ENCODE measurements around the gene PPP2R2C.

PPP2R2C gene

GRCh38 chr4:6332042-6332668, 140.3 kb downstream of the PPP2R2C start:
- DNase-seq (ENCODE audit: low read depth in 2 of 2), result no peak

- no peak for DNase-seq (ENCODE audit: low read depth in 2 of 2)
Observed at GRCh38 chr4:6331468-6331867, 140.9 kb downstream of the PPP2R2C start.

DNA sequence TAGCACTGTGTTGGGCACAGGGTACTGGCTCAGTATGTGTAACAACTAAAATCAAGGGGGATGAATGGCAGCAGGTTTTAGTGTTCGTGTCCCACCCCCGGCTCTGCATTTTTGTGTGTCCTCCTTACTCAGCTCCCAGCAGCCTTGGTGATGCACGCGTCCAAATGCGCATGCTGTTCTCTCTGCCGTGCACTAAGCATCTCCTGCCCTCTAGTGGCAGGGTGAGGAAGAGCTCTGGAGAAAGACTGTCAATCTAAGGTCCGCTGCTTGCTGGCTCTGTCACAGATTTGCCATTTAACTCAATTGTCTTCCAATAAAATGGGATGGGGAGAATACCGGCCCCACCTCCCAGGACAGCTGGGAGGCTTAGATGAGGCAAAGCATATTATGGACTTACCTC, 141.4 kb downstream of the PPP2R2C start:
- DNase-seq (ENCODE audit: low read depth in 2 of 2), result no peak

GRCh38 chr4:6330384-6330767, 142.0 kb downstream of the PPP2R2C start:
- no peak for DNase-seq (ENCODE audit: low read depth in 2 of 2)

- DNase-seq (ENCODE audit: low read depth in 2 of 2), result no peak
Observed at GRCh38 chr4:6329478-6330383, 142.7 kb downstream of the PPP2R2C start.

DNA sequence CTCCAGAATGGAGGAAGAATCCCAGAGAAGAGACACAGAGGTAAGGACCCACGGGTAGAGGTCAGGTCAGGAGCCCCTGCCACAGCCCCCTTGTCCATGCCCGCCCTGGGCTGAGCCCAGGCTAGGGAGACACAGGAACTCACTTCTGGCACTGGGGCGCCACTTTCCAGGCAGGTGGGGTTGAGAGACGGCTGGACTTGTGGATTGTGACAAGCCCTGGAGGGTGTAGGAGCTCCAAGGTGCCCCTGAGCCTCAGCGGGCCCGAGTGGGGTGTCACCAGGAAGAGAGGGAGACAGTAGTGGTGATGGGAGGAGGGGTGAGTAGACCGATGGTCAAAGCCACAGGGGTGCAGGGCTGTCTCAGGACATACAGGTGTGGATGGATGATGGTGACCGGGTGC, 143.9 kb downstream of the PPP2R2C start:
- DNase-seq (ENCODE audit: low read depth in 2 of 2), result no peak

DNA sequence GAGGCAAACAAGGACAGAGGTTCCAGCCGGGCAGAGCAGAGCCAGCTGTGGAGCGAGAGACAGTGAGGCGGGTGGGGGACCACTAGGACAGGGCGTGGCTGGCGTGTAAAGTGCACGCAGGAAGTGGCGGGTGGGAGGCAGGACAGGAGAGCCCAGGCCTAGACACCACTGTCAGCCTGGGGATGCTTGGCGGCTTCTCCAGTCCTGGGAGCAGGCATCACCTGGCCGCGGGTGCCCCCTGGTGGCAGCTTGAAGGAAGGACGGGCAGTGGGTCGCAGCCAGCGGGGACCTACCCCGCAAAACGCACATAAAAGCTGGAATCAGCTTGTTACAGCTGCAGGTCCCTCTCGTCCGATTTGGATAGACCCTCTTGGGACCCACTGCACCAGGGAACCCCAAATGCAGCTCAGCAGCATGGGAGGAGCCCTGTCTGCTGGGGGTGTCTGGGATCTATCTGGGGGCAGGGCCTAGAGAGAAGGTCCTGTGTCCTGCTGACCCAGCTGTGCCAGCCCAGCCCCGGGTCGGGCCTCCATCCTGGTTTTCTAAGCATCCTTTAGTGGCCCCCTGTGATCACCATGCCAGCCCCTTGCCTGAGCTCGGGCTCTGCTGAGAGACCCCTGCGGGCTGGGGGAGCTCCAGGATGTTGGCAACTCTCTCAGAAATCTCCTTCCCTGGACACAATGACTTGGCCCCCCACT, 145.0 kb downstream of the PPP2R2C start:
- peak; percentile 53 to 66 for DNase-seq (ENCODE audit: low read depth in 2 of 2)

DNA sequence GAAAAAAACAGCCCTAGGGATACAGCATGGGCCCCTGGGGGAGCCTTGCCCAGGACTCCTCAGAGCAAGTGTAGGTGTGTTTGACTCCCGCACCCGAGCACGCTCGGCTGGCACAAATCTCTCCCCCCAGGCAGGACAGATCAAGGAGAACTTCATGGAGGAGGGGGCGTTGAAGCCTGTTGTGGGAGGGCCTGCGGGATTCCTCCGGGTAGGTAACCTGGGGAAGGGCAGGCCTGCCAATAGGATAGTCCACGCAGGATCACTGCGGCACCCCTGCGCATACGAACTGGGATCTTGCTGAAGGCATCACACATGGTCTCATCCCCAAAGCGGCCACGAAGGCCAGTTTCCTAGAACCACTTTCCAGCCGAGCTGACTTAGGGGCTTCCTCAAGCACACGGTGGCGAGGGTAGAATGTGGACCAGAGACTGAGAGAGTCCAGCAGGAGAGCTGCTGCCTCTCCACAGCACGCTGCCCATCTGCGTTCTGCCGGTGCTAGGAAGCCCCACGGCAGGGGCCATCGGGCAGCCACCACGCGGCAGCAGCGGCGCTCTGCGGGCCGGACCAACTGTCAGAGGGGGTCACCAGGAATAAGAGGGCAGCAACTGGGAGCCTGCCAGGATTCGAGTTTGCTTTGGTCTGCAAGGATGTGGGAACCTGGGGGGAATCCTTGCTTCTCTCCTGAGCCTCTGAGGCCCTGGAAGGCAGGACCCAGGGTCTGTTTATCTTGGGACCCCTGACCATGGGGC, 145.9 kb downstream of the PPP2R2C start:
- no peak for DNase-seq (ENCODE audit: low read depth in 2 of 2)

- no peak for DNase-seq (ENCODE audit: low read depth in 2 of 2)
Observed at GRCh38 chr4:6325788-6326290, 146.6 kb downstream of the PPP2R2C start.

GRCh38 chr4:6324999-6325787, 147.2 kb downstream of the PPP2R2C start:
- DNase-seq (ENCODE audit: low read depth in 2 of 2), result no peak

DNA sequence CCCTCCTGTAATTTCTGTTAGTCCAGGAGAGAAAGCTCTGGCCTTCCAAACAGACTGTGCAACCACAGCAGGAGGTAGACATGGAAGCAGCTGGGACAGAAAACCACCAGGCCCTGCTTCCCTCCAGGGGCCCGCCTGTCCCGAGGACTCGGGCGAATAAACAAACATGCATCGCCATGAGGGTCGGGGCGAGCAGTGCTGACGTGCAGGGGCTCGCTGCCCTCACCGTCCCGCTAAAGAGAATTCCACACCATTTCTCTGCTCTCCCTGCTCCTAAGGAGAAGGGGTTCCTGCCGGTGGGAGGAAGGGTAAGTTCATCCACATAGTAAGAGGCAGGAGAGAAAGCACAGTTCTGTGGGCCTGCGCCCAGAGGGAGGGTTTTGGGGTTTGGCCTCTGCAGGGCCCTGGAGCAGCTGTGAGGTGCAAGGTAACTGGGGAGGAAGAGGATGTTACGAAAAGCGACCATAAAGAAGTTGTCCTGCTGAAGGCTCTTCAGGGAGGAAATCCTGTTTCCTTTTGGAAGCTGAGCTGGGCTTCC, 147.9 kb downstream of the PPP2R2C start:
- DNase-seq (ENCODE audit: low read depth in 2 of 2), result no peak

- no peak for DNase-seq (ENCODE audit: low read depth in 2 of 2)
Observed at GRCh38 chr4:6322761-6323566, 149.4 kb downstream of the PPP2R2C start.

DNA sequence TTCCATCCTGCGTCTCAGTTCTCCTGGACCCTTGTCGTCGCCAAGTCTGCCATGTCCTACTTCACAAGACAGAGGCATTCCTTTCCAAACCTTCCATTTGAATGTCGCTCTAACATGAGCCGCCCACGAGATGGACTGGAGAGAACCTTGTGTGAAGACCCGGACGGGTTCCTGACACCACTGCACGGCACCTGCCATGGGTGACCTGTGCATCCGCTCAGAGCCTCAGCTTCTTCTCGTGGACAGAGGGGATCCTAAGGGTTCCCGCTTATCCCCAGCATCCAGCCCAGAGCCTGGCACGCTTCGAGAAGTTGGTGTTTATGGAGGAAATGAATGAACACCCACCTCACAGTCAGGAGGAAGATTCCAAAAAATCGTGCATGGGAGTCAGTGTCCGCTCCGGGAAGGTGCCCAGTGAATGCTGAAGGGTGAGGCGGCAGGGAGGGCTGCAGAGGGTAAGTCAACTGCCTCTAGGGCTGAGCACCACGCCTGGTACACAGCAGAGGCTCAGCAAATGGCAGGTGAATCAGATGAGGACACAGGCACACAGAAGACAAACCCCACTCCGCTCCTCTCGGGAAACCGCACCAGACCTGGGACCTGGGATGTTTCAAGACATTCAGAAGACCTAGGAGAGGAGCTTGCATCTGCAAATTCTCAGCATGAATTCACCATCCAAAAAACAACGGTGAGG, 150.2 kb downstream of the PPP2R2C start:
- no peak for DNase-seq (ENCODE audit: low read depth in 2 of 2)

DNA sequence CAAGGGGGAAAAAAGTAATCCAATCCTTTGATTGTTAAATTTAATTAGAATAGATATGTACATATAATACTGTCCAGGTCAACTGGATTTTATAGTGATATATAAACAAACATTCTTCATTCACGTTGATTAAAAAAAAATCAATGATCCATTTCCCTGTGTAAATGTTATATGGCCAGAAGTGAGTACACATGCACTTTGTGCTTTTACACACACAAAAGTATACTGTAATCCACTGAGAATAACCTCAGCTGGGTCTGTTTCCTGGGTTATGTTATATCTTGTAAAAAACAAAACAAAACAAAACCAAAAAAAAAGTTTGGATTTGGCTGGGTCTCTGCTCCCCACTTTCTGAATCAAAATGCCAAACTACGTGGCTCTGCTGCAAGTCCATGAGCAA, 151.1 kb downstream of the PPP2R2C start:
- DNase-seq (ENCODE audit: low read depth in 2 of 2), result no peak

GRCh38 chr4:6320663-6321062, 151.8 kb downstream of the PPP2R2C start:
- no peak for DNase-seq (ENCODE audit: low read depth in 2 of 2)

GRCh38 chr4:6319530-6320150, 152.8 kb downstream of the PPP2R2C start:
- no peak for DNase-seq (ENCODE audit: low read depth in 2 of 2)

DNA sequence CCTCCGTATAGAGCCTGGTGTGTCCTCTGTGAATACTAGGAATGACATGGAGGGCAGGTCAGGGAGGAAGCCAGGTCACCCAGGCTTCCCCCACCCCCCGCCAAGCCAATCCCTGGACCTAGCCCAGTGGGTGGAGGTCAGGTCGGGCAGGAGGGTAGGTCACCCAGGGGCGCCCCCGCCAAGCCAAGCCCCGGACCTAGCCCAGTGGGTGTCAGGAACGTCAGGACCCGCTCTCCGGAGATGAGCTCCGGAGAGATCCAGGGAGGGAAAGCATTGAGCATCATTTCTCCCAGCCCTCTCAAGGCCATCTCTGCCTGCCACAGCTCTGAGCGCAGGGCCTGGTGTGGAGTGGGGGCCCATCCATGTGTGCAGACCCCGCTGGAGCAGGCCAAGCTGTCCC, 154.2 kb downstream of the PPP2R2C start:
- no peak for DNase-seq (ENCODE audit: low read depth in 2 of 2)

- no peak for DNase-seq (ENCODE audit: low read depth in 2 of 2)
Observed at GRCh38 chr4:6316461-6317003, 155.9 kb downstream of the PPP2R2C start.
